ENCODE data around the gene VOPP1. TPM values are rescaled to one million over a fixed set of nuclear protein-coding genes. Genes with fewer than 3 reads are reported as not detected.
"Not testable (repeated sequence)": the region's sequence is repeated elsewhere in the genome, so short reads cannot be mapped to it uniquely, and the experiment has no call there.

The VOPP1 gene
- total RNA-seq, 6 experiments from 2014 or later, result 103 to 135 (median 122) TPM

DNA sequence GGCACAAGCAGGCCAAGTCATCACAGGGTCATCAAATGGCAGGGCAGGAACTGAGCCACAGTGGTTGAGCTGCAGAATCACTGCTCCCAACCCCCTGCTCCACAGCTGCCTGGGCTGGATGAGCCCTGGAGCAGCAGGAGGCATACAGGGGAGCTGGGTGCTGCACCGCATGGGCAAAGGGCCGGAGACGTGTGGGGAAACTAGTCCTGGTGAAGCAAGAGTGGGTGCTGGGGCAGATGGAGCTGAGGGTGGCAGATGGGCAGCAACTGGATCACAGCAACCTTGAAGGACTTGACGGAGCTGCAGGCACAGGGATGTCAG is 16.0 kb upstream of the VOPP1 start:
- TF ChIP-seq CTCF (IDR thresholded peaks at IDR 0.05), result no peak
- Mint-ChIP-seq H3K27me3 (ENCODE audit: insufficient read depth) (peaks cover 15% of the 10 kb centered on the region), H3K4me3 (no peak overlapping the region), H3K4me1 (ENCODE audit: low read depth) (peaks cover 24% of the 10 kb centered on the region), H3K27ac (no peak overlapping the region), H3K36me3 (ENCODE audit: low read depth) (no peaks in the 10 kb centered on the region), H3K9me3 (no peaks in the 10 kb centered on the region)
- no peak for DNase-seq

- Mint-ChIP-seq H3K27me3 (ENCODE audit: insufficient read depth) (peaks cover 15% of the 10 kb centered on the region), H3K27ac (no peak overlapping the region), H3K4me1 (ENCODE audit: low read depth) (peaks cover 18% of the 10 kb centered on the region), H3K9me3 (no peaks in the 10 kb centered on the region), H3K4me3 (no peak overlapping the region), H3K36me3 (ENCODE audit: low read depth) (no peaks in the 10 kb centered on the region)
- peak; percentile 11; the same call in 1 of the 2 replicates for TF ChIP-seq CTCF (IDR thresholded peaks at IDR 0.05)
- DNase-seq, result no peak
These were observed 15.5 kb upstream of the VOPP1 start for GRCh38 chr7:55587687-55588378.

DNA sequence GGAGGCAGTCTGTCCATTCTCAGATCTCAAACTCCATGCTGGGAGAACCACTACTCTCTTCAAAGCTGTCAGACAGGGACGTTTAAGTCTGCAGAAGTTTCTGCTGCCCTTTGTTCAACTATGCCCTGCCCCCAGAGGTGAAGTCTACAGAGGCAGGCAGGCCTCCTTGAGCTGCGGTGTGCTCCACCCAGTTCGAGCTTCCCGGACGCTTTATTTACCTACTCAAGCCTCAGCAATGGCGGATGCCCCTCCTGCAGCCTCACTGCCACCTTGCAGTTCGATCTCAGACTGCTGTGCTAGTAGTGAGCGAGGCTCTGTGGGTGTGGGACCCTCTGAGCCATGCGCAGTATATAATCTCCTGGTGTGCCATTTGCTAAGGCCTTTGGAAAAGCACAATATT is 10.4 kb upstream of the VOPP1 start:
- peaks cover 34% of the 10 kb centered on the region for H3K27me3 Mint-ChIP-seq (ENCODE audit: insufficient read depth)
- H3K27ac Mint-ChIP-seq; DNase-seq; H3K36me3 Mint-ChIP-seq (ENCODE audit: low read depth); H3K4me1 Mint-ChIP-seq (ENCODE audit: low read depth); H3K9me3 Mint-ChIP-seq; H3K4me3 Mint-ChIP-seq: not testable (repeated sequence)

GRCh38 chr7:55576753-55577152 is 4.5 kb upstream of the VOPP1 start:
- Mint-ChIP-seq H3K27me3 (ENCODE audit: insufficient read depth) (peaks cover 16% of the 10 kb centered on the region), H3K4me1 (ENCODE audit: low read depth) (peaks cover 22% of the 10 kb centered on the region)

GRCh38 chr7:55575733-55576132 is 3.4 kb upstream of the VOPP1 start:
- Mint-ChIP-seq H3K4me1 (ENCODE audit: low read depth) (peaks cover 22% of the 10 kb centered on the region), H3K27ac (no peak overlapping the region), H3K9me3 (no peaks in the 10 kb centered on the region), H3K36me3 (ENCODE audit: low read depth) (no peaks in the 10 kb centered on the region), H3K27me3 (ENCODE audit: insufficient read depth) (peaks cover 9% of the 10 kb centered on the region), H3K4me3 (no peak overlapping the region; the same call in 1 of the 2 replicates)
- no peak for TF ChIP-seq CTCF (IDR thresholded peaks at IDR 0.05)
- DNase-seq, result no peak

More at GRCh38 chr7:55576753-55577152, 4.5 kb upstream of the VOPP1 start:
- no peak overlapping the region for H3K27ac Mint-ChIP-seq
- H3K4me3 Mint-ChIP-seq, result no peak overlapping the region
- no peak for TF ChIP-seq CTCF (IDR thresholded peaks at IDR 0.05)
- H3K9me3 Mint-ChIP-seq, result no peaks in the 10 kb centered on the region
- H3K36me3 Mint-ChIP-seq (ENCODE audit: low read depth), result no peaks in the 10 kb centered on the region; the same call in 1 of the 2 replicates
- DNase-seq, result no peak

GRCh38 chr7:55575098-55575497 is 2.8 kb upstream of the VOPP1 start:
- no peak for DNase-seq
- Mint-ChIP-seq H3K4me3 (no peak overlapping the region), H3K27me3 (ENCODE audit: insufficient read depth) (peaks cover 3% of the 10 kb centered on the region), H3K36me3 (ENCODE audit: low read depth) (peaks cover 4% of the 10 kb centered on the region; the same call in 1 of the 2 replicates), H3K27ac (no peak overlapping the region), H3K9me3 (no peaks in the 10 kb centered on the region), H3K4me1 (ENCODE audit: low read depth) (peaks cover 27% of the 10 kb centered on the region)
- no peak for TF ChIP-seq CTCF (IDR thresholded peaks at IDR 0.05)

Data from HFFc6 (cell line).